T-cell (primary cell): ENCODE measurements around the gene DPH5. TPM values are rescaled to one million over a fixed set of nuclear protein-coding genes. Genes with fewer than 3 reads are reported as not detected.
A peak's percentile ranks its signal among the peaks of the same experiment; 100 is the strongest.

Experiments used
- ATAC-seq, 4 experiments: fragments of 200-7000 bp in 3 of 4; fragments of 150-1000 bp in 1 of 4; cut with Tn5 transposase; replicated peaks in 1 of 4; 1 replicate in 3 of 4; 2 replicates in 1 of 4; pipeline ENCODE4 v1.10.0; 2021; ENCODE audit warnings: moderate library complexity in 3 of 4, mild to moderate bottlenecking in 2 of 4, moderate number of reproducible peaks in 1 of 4
- CTCF ChIA-PET, 2 donors: fragments of 300-600 bp; sonication (Branson Sonifier 250); formaldehyde crosslinking; loops; one replicate each; lab custom pipeline; 2022; ENCODE audit warnings: antibody characterized with exemption in 2 of 2; lab: Charles Lee
- POLR2A ChIA-PET, 2 donors: fragments of 300-600 bp; sonication (Branson Sonifier 250); formaldehyde crosslinking; loops; one replicate each; lab custom pipeline; 2022; ENCODE audit warnings: antibody characterized with exemption in 2 of 2; lab: Charles Lee
- DNase-seq, 35 experiments: peaks; one replicate each; pipeline versions ENCODE4 v3.0.0 to v3.0.0-alpha.2; 2013 to 2023
- H3K27ac ChIP-seq: one replicate; pipeline ENCODE4 v1.5.1; 2013; ENCODE audit warnings: low read length
- H3K27me3 ChIP-seq, 2 experiments: replicated peaks in 1 of 2; 1 replicate in 1 of 2; 2 replicates in 1 of 2; pipeline versions ENCODE4 v1.6.1 to v1.7.0; 2013; ENCODE audit warnings: low read length in 1 of 2, mixed read lengths in 1 of 2; ENCODE audit not compliant: control insufficient read depth in 2 of 2, insufficient read depth in 2 of 2; ENCODE audit errors: extremely low read depth in 1 of 2
- H3K36me3 ChIP-seq, 2 donors: 1 replicate in 1 of 2; 2 replicates in 1 of 2; pipeline versions ENCODE4 v1.6.1 to v1.7.0; 2013; ENCODE audit warnings: low read length in 1 of 2; ENCODE audit not compliant: control insufficient read depth in 2 of 2, insufficient read depth in 1 of 2; ENCODE audit errors: extremely low read depth in 1 of 2
- H3K4me1 ChIP-seq, 2 experiments: 1 replicate in 1 of 2; 2 replicates in 1 of 2; pipeline versions ENCODE4 v1.6.1 to v1.7.0; 2013; ENCODE audit warnings: low read length in 2 of 2, mixed read lengths in 1 of 2; ENCODE audit not compliant: insufficient read depth in 2 of 2, control insufficient read depth in 1 of 2; ENCODE audit errors: extremely low read depth in 1 of 2
- H3K4me3 ChIP-seq, 2 donors: 1 replicate in 1 of 2; 2 replicates in 1 of 2; pipeline versions ENCODE4 v1.5.1 to v1.7.0; 2013; ENCODE audit warnings: mild to moderate bottlenecking in 2 of 2, low read length in 1 of 2, moderate library complexity in 1 of 2; ENCODE audit not compliant: control insufficient read depth in 1 of 2; ENCODE audit errors: extremely low read depth in 1 of 2
- H3K9me3 ChIP-seq: 2 replicates; pipeline ENCODE4 v1.7.0; 2013
- H3K27ac Mint-ChIP-seq, 2 donors: one replicate each; pipeline ENCODE4 v1.8.0; 2020 to 2021; ENCODE audit warnings: mild to moderate bottlenecking in 2 of 2, mixed read lengths in 2 of 2
- H3K27me3 Mint-ChIP-seq, 2 donors: one replicate each; pipeline ENCODE4 v1.8.0; 2021 to 2022; ENCODE audit warnings: mixed read lengths in 2 of 2
- H3K36me3 Mint-ChIP-seq: one replicate; pipeline ENCODE4 v1.8.0; 2021; ENCODE audit warnings: mixed read lengths
- H3K4me1 Mint-ChIP-seq, 3 donors: one replicate each; pipeline ENCODE4 v1.8.0; 2020 to 2022; ENCODE audit warnings: mixed read lengths in 3 of 3, mild to moderate bottlenecking in 1 of 3
- H3K4me3 Mint-ChIP-seq, 3 donors: one replicate each; pipeline ENCODE4 v1.8.0; 2020 to 2022; ENCODE audit warnings: mild to moderate bottlenecking in 3 of 3, mixed read lengths in 3 of 3, moderate library complexity in 3 of 3
- H3K9me3 Mint-ChIP-seq, 3 donors: one replicate each; pipeline ENCODE4 v1.8.0; 2020 to 2022; ENCODE audit warnings: mixed read lengths in 3 of 3
- WGBS: methylation state at CpG from one replicate; pipeline ENCODE4 v1.1.5; 2013; ENCODE audit warnings: missing lambda C conversion rate; ENCODE audit not compliant: insufficient coverage; 5-methylcytosine and 5-hydroxymethylcytosine counted together
- total RNA-seq, 35 experiments: library from RNA in 6 of 35; stranded (reverse) in 6 of 35; fragments of 120-200 nt in 1 of 35; gene quantifications; one replicate each; pipeline versions ENCODE4 v1.2.1 to v1.2.4 and lab custom pipeline; 2013 to 2026

DPH5 gene
- total RNA-seq, 5 donors from 2014 or later (not counting 1 experiment from before 2014, with no cell fraction given) = 42.7 to 65.6 (median 45.0) TPM

DNA sequence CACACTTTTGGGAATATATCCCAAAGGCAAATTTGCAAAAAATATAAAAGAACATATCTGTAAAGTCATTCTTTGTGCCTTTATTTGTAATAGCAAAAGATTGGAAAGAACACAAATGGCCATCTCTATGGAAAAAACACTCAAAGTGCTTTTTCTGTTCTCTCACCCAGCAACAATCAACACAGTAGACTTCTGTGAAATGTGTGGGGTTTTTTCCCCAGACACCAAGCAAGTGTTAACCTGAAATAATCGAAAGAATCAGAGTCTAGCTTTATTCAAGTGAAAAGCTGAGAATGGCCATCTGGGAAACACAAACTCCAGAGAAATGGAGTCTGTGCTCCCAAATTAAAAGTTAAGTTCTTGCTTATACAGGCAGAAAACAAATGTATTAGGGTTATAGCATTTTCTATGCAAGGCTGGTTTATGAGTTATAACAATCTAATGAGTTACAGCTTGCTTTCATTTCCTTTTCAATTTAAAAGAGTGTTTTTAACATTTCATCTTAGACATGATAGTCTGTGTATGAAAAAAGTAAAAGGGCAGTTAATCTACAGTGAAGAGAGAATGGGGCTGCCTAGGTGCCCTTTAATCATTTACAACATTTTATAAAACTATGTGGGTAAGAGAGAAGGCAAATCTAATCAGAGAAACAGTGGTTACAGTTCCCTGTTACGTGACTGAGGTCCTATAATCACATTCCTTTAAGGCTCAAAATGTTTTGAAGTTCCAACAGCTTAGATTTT, 83.1 kb downstream of the DPH5 start:
- H3K4me3 ChIP-seq = no peak overlapping the region
- peaks cover 11 to 13% of the 10 kb centered on the region in 2 experiments for H3K4me1 ChIP-seq
- peak in 3 of 4 experiments; percentile 41 to 60 (median 56) for ATAC-seq
- peak overlapping the region; percentile 45 to 61 (median 51) for H3K4me3 Mint-ChIP-seq
- peaks cover 58 to 71% (median 63%) of the 10 kb centered on the region in 3 donors for H3K4me1 Mint-ChIP-seq
- peak overlapping the region; percentile 94 to 96 for H3K27ac Mint-ChIP-seq
- H3K27ac ChIP-seq = peak overlapping the region; percentile 33
- POLR2A ChIA-PET = interaction anchor here (0.6 to 1.0 kb wide), 4 partner anchors 20 to 655 kb away, joined by 3 to 4 read pairs (median 4); no protein-coding TSS in a partner anchor
- H3K9me3 ChIP-seq = no peaks in the 10 kb centered on the region
- CTCF ChIA-PET = interaction anchor here (0.6 to 1.5 kb wide), 4 partner anchors 13 to 343 kb away, joined by 3 to 6 read pairs (median 3); no protein-coding TSS in a partner anchor
- H3K27me3 ChIP-seq = no peaks in the 10 kb centered on the region
- H3K36me3 ChIP-seq = no peaks in the 10 kb centered on the region
- no peak for DNase-seq
- H3K27me3 Mint-ChIP-seq = no peaks in the 10 kb centered on the region
- peaks cover 87% of the 10 kb centered on the region for H3K36me3 Mint-ChIP-seq
- H3K9me3 Mint-ChIP-seq = peaks cover 9 to 50% (median 17%) of the 10 kb centered on the region in 3 donors
- no CpG with 5 or more reads among the region's 2 CpGs for WGBS

DNA sequence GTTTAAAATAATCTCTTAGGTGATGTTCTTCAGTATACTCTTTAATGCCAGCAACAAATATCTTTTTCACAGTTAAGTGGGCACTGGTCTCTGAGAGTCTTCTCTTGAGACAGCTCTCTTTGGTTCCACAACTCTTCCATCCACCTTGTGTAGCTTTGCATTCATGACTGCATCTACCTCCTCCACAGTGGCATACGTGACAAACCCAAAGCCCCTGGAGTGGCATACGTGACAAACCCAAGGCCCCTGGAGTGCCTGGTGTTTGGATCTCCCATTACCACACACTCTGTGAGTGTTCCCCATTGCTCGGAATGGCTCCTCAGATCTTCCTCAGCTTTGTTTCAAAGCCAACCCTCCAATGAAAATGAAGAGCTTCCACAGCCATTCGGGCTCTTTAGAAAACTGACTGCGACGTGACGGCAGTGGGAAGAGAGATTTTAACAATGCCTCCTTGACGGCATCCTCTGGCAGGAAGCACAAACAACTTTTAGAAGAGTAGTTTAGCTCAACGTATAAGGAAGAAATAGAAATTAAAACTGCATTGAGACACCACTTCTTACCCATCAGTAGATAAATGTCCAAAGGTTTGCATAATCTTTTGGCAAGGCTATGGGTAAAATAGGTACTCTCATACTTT, 83.9 kb downstream of the DPH5 start:
- ChIA-PET CTCF (interaction anchor here (0.9 to 1.5 kb wide), 3 partner anchors 12 to 344 kb away, joined by 3 to 6 read pairs (median 3); no protein-coding TSS in a partner anchor), POLR2A (interaction anchor here (0.6 to 1.3 kb wide), 6 partner anchors 8 to 1178 kb away, joined by 3 to 4 read pairs (median 4); no protein-coding TSS in a partner anchor)
- peaks cover 11 to 13% of the 10 kb centered on the region in 2 experiments for H3K4me1 ChIP-seq
- peak in 4 of 35 experiments; percentile 4 to 26 (median 10) for DNase-seq
- Mint-ChIP-seq H3K36me3 (peaks cover 85% of the 10 kb centered on the region), H3K27ac (peak overlapping the region; percentile 94 to 96), H3K27me3 (no peaks in the 10 kb centered on the region), H3K4me3 (peak overlapping the region; percentile 45 to 61 (median 51)), H3K4me1 (peaks cover 56 to 68% (median 57%) of the 10 kb centered on the region in 3 donors), H3K9me3 (peaks cover 1 to 42% (median 11%) of the 10 kb centered on the region in 3 donors)
- H3K4me3 ChIP-seq = no peak overlapping the region
- peaks cover 0 to 4% of the 10 kb centered on the region in 2 donors for H3K36me3 ChIP-seq
- H3K27ac ChIP-seq = peak overlapping the region; percentile 33
- no peaks in the 10 kb centered on the region for H3K9me3 ChIP-seq
- WGBS = 82% methylated on average over 3 of the region's 9 CpGs
- H3K27me3 ChIP-seq = no peaks in the 10 kb centered on the region
- ATAC-seq = peak; percentile 34 to 79 (median 36)

DNA sequence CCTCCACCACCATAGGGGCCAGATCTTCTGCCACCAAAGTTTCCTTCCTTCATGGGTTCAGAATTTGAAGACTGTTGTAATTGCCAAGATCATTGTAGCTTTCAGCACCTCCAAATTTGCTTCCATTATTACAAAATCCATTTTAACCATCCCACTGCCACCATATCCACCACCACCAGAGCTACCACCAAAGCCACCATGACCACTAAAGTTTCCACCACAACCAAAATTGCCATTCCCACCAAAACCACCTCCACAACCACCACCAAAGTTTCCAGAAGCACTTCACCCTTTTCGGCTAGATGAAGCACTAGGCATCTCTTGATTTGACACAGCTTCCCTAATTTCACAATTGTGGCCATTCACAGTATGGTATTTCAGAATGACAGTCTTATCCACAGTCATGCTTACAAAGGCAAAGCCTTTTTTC, 84.5 kb downstream of the DPH5 start:
- H3K27ac Mint-ChIP-seq = peak overlapping the region; percentile 94 to 96
- peaks cover 57 to 68% (median 62%) of the 10 kb centered on the region in 3 donors for H3K4me1 Mint-ChIP-seq

More for the DNA sequence above, 84.5 kb downstream of the DPH5 start:
- peaks cover 0 to 7% of the 10 kb centered on the region in 2 donors for H3K36me3 ChIP-seq
- H3K4me3 ChIP-seq = no peak overlapping the region
- H3K9me3 ChIP-seq = no peaks in the 10 kb centered on the region
- Mint-ChIP-seq H3K36me3 (peaks cover 85% of the 10 kb centered on the region), H3K4me3 (peak overlapping the region in 2 of 3 donors; percentile 51 to 61), H3K9me3 (peaks cover 0 to 36% (median 7%) of the 10 kb centered on the region in 3 donors), H3K27me3 (no peaks in the 10 kb centered on the region)
- ChIA-PET POLR2A (interaction anchor here (0.6 to 1.3 kb wide), 6 partner anchors 8 to 1178 kb away, joined by 3 to 4 read pairs (median 3); no protein-coding TSS in a partner anchor), CTCF (interaction anchor here (0.8 to 1.5 kb wide), 4 partner anchors 12 to 345 kb away, joined by 3 to 6 read pairs (median 3); no protein-coding TSS in a partner anchor)
- H3K4me1 ChIP-seq = peaks cover 11 to 15% of the 10 kb centered on the region in 2 experiments
- no peaks in the 10 kb centered on the region for H3K27me3 ChIP-seq
- 44% methylated on average over 1 of the region's 1 CpG for WGBS
- ATAC-seq (no peak), DNase-seq (no peak)
- no peak overlapping the region for H3K27ac ChIP-seq

Other genes with a start within 250 kb of the DPH5 start
- 1 to 10 TPM; 2.4 to 4.1 (median 2.7) TPM for gene EXTL2, start 130.9 kb downstream of the DPH5 start, total RNA-seq
- gene SLC30A7, start 129.7 kb downstream of the DPH5 start, total RNA-seq = 10 to 100 TPM; 28.8 to 44.1 (median 36.9) TPM
- 100 to 1,000 TPM; 178 to 368 (median 354) TPM for gene S1PR1, start 211.2 kb upstream of the DPH5 start, total RNA-seq